Measurements from ENCODE around the gene UBD. TPM values are rescaled to one million over a fixed set of nuclear protein-coding genes. Genes with fewer than 3 reads are reported as not detected.

The UBD gene
- total and polyA plus RNA-seq, 10 of the 15 experiments (the other 5 are each of a cell fraction or from before 2014, with no cell fraction given): 23.4 to 101 (median 35.7) TPM

- TF ChIP-seq CEBPB (IDR thresholded peaks at IDR 0.05; ENCODE audit: borderline replicate concordance in 1 of 2, low read depth in 2 of 2, low read length in 2 of 2): no peak
- no peak for TF ChIP-seq KLF5 (IDR thresholded peaks at IDR 0.05; ENCODE audit: partially characterized antibody)
- TF ChIP-seq RAD51 (IDR thresholded peaks at IDR 0.05): no peak
- no peak for TF ChIP-seq SPI1 (IDR thresholded peaks at IDR 0.05; ENCODE audit: borderline replicate concordance, insufficient read depth, low read depth, low read length)
- no peak for TF ChIP-seq HDGF (IDR thresholded peaks at IDR 0.05)
- TF ChIP-seq ELK1 (IDR thresholded peaks at IDR 0.05; ENCODE audit: low read depth, low read length): no peak
- no peak for TF ChIP-seq NFYA (IDR thresholded peaks at IDR 0.05; ENCODE audit: borderline replicate concordance, low read depth, low read length)
- TF ChIP-seq MXI1 (IDR thresholded peaks at IDR 0.05; ENCODE audit: low read depth, low read length): no peak
- TF ChIP-seq, protein P1, sequence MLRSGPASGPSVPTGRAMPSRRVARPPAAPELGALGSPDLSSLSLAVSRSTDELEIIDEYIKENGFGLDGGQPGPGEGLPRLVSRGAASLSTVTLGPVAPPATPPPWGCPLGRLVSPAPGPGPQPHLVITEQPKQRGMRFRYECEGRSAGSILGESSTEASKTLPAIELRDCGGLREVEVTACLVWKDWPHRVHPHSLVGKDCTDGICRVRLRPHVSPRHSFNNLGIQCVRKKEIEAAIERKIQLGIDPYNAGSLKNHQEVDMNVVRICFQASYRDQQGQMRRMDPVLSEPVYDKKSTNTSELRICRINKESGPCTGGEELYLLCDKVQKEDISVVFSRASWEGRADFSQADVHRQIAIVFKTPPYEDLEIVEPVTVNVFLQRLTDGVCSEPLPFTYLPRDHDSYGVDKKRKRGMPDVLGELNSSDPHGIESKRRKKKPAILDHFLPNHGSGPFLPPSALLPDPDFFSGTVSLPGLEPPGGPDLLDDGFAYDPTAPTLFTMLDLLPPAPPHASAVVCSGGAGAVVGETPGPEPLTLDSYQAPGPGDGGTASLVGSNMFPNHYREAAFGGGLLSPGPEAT (IDR thresholded peaks at IDR 0.05; ENCODE audit: low read depth): no peak
- TF ChIP-seq NFIC (IDR thresholded peaks at IDR 0.05; ENCODE audit: low read depth, low read length): no peak
- no peak for TF ChIP-seq CREM (IDR thresholded peaks at IDR 0.05; ENCODE audit: low read depth)
- no peak for TF ChIP-seq IKZF2 (IDR thresholded peaks at IDR 0.05)
- no peak for TF ChIP-seq CTCF (IDR thresholded peaks at IDR 0.05 in 2 of 3, conservative IDR thresholded peaks at IDR 0.05 in 1 of 3; ENCODE audit: control insufficient read depth in 2 of 3, extremely low read depth in 1 of 3, insufficient read depth in 1 of 3, low read depth in 3 of 3, low read length in 3 of 3)
- no peak for TF ChIP-seq BHLHE40 (IDR thresholded peaks at IDR 0.05; ENCODE audit: borderline replicate concordance in 1 of 2, low read depth in 2 of 2, low read length in 1 of 2)
- TF ChIP-seq JUND (IDR thresholded peaks at IDR 0.05; ENCODE audit: low read depth, low read length): no peak
- TF ChIP-seq NRF1 (conservative IDR thresholded peaks at IDR 0.05; ENCODE audit: low read depth, low read length): no peak
- TF ChIP-seq HCFC1 (IDR thresholded peaks at IDR 0.05; ENCODE audit: low read length): no peak
- TF ChIP-seq SUPT20H (IDR thresholded peaks at IDR 0.05; ENCODE audit: borderline replicate concordance, control insufficient read depth, low read depth, low read length): no peak
- TF ChIP-seq KAT2A (conservative IDR thresholded peaks at IDR 0.05; ENCODE audit: control insufficient read depth, low read depth, low read length): no peak
- no peak for TF ChIP-seq RBBP5 (conservative IDR thresholded peaks at IDR 0.05)
- Histone ChIP-seq H3K4me1 (ENCODE audit: control insufficient read depth, insufficient read depth, low read length) (no peaks in the 10 kb centered on the region), H3K9me3 (replicated peaks; ENCODE audit: control insufficient read depth, insufficient read depth, low read length) (no peaks in the 10 kb centered on the region), H3K79me2 (ENCODE audit: control insufficient read depth, insufficient read depth, low read length) (no peaks in the 10 kb centered on the region), H3K9ac (ENCODE audit: control insufficient read depth, insufficient read depth, low read length) (no peak overlapping the region), H3K27me3 (replicated peaks in 1 of 2; ENCODE audit: control insufficient read depth in 2 of 2, insufficient read depth in 2 of 2, low read length in 1 of 2) (0 out of 4 replicates have a peak, but pooled peaks cover 0 to 3% of the 10 kb centered on the region in 2 experiments), H3K27ac (ENCODE audit: control insufficient read depth, insufficient read depth) (no peak overlapping the region), H3K36me3 (ENCODE audit: control insufficient read depth in 2 of 2, insufficient read depth in 2 of 2, low read length in 1 of 2) (no peaks in the 10 kb centered on the region), H2AFZ (ENCODE audit: control insufficient read depth, low read depth, low read length) (no peak overlapping the region), H4K20me1 (ENCODE audit: control insufficient read depth, insufficient read depth) (no peaks in the 10 kb centered on the region), H3K4me2 (ENCODE audit: control insufficient read depth, insufficient read depth) (no peak overlapping the region), H3K4me3 (no peak overlapping the region)
- ChIA-PET POLR2A (no interaction called here), SMC1A (ENCODE audit: uncharacterized antibody, unreplicated experiment) (interaction anchor here (0.5 to 1.5 kb wide), 2 partner anchors 19 to 34 kb away, joined by 4 read pairs; no protein-coding TSS in a partner anchor), CTCF (no interaction called here), RAD21 (ENCODE audit: unreplicated experiment) (no interaction called here)
- no TSS peak for BruUV-seq (replicated peaks)
- intact Hi-C loops (cut with micrococcal nuclease; ENCODE audit: unreplicated experiment) (no loop called here), in situ Hi-C loops (cut with MboI) (no loop called here)
- no peak for ATAC-seq
- FAIRE-seq: no peak
- 0% methylated on average over 2 of the region's 2 CpGs for WGBS (ENCODE audit: insufficient coverage, insufficient replicate concordance, low lambda C conversion rate, missing lambda C conversion rate)
- DNase-seq (ENCODE audit: low read depth, low spot score): no peak
Measured at GRCh38 chr6:29527564-29527963, 32.0 kb downstream of the UBD start.

Measured in GM12878 (cell line).